NCI-H748 treated with DMSO at 0.1 percent for 48 hours (cell line): Measurements from ENCODE around the gene RHBDL3.
"Not testable (repeated sequence)": the region's sequence is repeated elsewhere in the genome, so short reads cannot be mapped to it uniquely, and the experiment has no call there.

Experiments
- DNase-seq: peaks from one replicate; lab custom pipeline; 2025; lab: John Stamatoyannopoulos, UW

The RHBDL3 gene

GRCh38 chr17:32323811-32324491 is 58.3 kb downstream of the RHBDL3 start:
- no peak for DNase-seq

GRCh38 chr17:32327911-32328310 is 62.3 kb downstream of the RHBDL3 start:
- DNase-seq: no peak

- DNase-seq: no peak
Measured at GRCh38 chr17:32330147-32330546, 64.5 kb downstream of the RHBDL3 start.

GRCh38 chr17:32331243-32332040 is 65.8 kb downstream of the RHBDL3 start:
- no peak for DNase-seq

GRCh38 chr17:32333187-32333586 is 67.6 kb downstream of the RHBDL3 start:
- DNase-seq: no peak

GRCh38 chr17:32335046-32335445 is 69.4 kb downstream of the RHBDL3 start:
- DNase-seq: no peak

GRCh38 chr17:32335687-32336086 is 70.1 kb downstream of the RHBDL3 start:
- no peak for DNase-seq

- DNase-seq: peak; percentile 11
Measured at GRCh38 chr17:32341141-32341856, 75.7 kb downstream of the RHBDL3 start.

GRCh38 chr17:32341857-32342602 is 76.4 kb downstream of the RHBDL3 start, which contains the start of gene C17orf75:
Gene C17orf75, minus strand, starts transcription at chr17:32342173. Its CDS starts 34 bp downstream, at chr17:32342139.
- DNase-seq: no peak

GRCh38 chr17:32342603-32343325 is 77.1 kb downstream of the RHBDL3 start:
- no peak for DNase-seq

GRCh38 chr17:32345951-32346600 is 80.4 kb downstream of the RHBDL3 start:
- DNase-seq: no peak

- no peak for DNase-seq
Measured at GRCh38 chr17:32348483-32348800, 82.8 kb downstream of the RHBDL3 start.

GRCh38 chr17:32349503-32349853 is 83.8 kb downstream of the RHBDL3 start:
- DNase-seq: no peak

GRCh38 chr17:32349854-32350665 is 84.4 kb downstream of the RHBDL3 start, which contains the start of gene ZNF207:
Gene ZNF207, plus strand, starts transcription at chr17:32350157. Its CDS starts 129 bp downstream, at chr17:32350286.
- DNase-seq: peak; percentile 96

GRCh38 chr17:32350666-32351418 is 85.2 kb downstream of the RHBDL3 start:
- no peak for DNase-seq

- DNase-seq: not testable (repeated sequence)
Measured at GRCh38 chr17:32352734-32353133, 87.1 kb downstream of the RHBDL3 start.

- DNase-seq: no peak
Measured at GRCh38 chr17:32355649-32356377, 90.2 kb downstream of the RHBDL3 start.

GRCh38 chr17:32356378-32356743 is 90.7 kb downstream of the RHBDL3 start:
- no peak for DNase-seq

GRCh38 chr17:32356750-32357149 is 91.1 kb downstream of the RHBDL3 start:
- no peak for DNase-seq
